COLO668 (cell line): ENCODE results near the gene ISM1.
A peak's percentile ranks its signal among the peaks of the same experiment; 100 is the strongest.

ENCODE experiments used
- DNase-seq: peaks from one replicate; lab custom pipeline; 2025; ENCODE audit not compliant: unreplicated experiment; lab: John Stamatoyannopoulos, UW

The ISM1 gene

GRCh38 chr20:13220904-13221297 lies at the start of gene ISM1:
Gene ISM1 (plus strand): TSS chr20:13221274. CDS start chr20:13221777, 503 bp downstream.
- DNase-seq, result peak; percentile 67

DNA sequence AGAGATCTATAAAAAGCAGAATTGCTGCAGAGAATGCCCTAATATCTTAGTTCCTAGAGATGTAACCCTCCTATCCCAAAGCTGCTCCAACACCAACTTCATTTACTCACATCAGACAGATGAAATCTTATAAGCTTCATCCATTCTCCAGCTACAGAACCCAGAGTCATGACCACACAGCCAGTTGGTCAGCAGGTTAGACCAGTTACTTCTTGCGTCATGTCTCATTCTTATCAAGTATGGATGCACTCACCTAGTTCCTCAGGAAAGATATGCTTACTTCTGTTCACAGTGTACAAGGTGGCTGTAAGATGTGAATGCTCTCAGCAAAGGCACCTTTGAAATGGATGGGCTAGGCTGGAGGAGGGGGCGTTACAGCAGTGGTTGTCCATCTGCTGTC lies 47.9 kb upstream of the ISM1 start:
- DNase-seq, result no peak

DNA sequence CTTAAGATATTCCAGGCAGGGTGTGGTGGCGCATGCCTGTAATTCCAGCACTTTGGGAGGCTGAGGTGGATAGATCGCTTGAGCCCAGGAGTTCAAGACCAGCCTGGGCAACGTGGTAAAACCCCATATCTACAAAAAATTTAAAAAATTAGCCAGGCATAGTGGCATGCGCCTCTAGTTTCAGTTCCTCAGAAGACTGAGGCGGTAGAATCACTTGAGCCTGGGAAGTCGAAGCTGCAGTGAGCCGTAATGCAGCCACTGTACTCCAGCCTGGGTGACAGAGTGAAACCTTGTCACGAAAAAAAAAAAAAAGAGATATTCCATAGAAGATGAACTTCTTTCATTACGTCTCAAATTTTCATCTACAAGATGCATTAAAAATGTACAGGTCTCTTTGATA lies 46.7 kb upstream of the ISM1 start:
- no peak for DNase-seq

- no peak for DNase-seq
Observed at GRCh38 chr20:13180986-13181889, 39.8 kb upstream of the ISM1 start.

GRCh38 chr20:13183005-13183404 lies 38.1 kb upstream of the ISM1 start:
- no peak for DNase-seq

GRCh38 chr20:13186043-13186774 lies 34.9 kb upstream of the ISM1 start:
- DNase-seq, result no peak

GRCh38 chr20:13187899-13188298 lies 33.2 kb upstream of the ISM1 start:
- no peak for DNase-seq

GRCh38 chr20:13199279-13199678 lies 21.8 kb upstream of the ISM1 start:
- no peak for DNase-seq

DNA sequence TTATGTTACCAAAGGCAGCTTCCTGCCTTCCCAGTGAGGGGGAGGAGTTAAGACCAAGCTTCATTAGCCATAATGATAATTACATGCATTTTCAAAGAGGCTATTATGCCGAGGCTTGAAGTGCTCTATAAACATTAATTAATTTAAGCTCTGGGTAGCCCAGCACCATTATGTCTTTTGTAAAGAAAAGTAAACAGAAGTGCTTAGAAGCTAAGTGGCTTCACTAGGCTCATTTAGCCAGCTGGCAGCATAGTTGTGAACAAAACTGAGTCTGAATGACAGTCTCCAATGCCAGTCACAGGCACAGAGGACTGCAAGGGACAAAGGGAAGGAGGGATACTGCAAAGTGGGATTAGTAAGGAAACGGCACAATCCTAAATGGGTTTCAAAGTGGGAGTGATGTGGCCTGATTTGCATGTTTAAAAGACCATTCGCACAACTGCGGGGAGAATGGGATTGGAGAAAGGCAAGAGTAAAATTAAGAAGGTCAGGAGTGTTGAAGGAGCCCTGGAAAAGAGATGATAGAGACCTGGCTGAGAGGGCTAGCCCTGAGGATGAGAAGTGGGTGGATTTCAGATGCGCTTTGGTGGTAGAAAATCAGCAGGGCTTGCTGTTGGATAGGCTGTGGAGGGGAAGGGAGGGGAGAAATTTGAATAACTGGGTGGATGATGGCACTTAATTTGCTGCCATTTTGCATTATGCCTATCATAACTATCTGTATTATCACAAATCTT lies 20.1 kb upstream of the ISM1 start:
- peak; percentile 56 for DNase-seq

DNA sequence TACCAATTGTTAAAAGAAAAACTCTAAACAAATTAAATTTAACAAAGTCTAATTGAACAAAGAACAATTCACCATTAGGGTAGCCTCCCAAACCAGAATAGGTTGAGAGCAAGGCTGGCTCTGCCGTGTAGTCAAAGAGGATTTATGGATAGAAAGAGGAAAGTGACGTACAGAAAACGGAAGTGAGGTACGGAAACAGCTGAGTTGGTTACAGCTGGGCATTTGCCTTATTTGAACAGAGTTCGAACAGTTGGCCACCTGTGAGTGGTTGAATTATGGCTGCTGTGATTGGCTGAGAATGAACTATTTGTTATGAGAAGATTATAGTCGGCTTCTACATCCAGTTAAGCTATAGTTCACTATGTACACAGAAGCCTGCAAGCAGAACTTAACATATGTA lies 18.5 kb upstream of the ISM1 start:
- DNase-seq, result no peak

GRCh38 chr20:13205425-13205824 lies 15.6 kb upstream of the ISM1 start:
- no peak for DNase-seq

DNA sequence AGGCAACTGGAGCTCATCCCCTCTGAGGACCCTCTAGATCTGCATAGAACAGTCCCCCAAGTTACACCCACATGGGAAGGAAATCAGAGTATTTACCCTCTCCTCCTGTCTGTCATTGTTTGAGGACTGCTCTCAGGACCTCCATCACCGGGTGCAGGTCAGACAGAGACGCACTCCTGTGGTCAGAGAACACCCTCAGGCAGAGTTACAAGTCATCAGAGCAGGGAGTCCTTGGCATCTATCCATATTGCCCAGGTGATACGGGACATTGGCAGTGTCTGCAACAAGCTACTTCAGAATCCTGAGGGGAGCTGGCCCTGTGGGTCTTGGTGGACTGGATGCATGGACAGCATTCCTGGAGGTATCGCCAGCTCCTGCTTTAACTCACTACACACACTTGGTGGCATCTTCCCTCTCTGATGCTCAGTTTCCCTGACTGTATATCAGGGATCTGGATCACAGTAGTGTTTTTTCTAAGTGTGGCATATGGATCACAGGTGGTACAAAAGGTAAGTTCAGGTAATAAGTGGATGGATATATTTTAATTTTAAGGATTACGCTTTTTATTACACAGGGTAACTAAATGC lies 15.1 kb upstream of the ISM1 start:
- peak; percentile 67 for DNase-seq

GRCh38 chr20:13207016-13207415 lies 14.1 kb upstream of the ISM1 start:
- DNase-seq, result no peak

DNA sequence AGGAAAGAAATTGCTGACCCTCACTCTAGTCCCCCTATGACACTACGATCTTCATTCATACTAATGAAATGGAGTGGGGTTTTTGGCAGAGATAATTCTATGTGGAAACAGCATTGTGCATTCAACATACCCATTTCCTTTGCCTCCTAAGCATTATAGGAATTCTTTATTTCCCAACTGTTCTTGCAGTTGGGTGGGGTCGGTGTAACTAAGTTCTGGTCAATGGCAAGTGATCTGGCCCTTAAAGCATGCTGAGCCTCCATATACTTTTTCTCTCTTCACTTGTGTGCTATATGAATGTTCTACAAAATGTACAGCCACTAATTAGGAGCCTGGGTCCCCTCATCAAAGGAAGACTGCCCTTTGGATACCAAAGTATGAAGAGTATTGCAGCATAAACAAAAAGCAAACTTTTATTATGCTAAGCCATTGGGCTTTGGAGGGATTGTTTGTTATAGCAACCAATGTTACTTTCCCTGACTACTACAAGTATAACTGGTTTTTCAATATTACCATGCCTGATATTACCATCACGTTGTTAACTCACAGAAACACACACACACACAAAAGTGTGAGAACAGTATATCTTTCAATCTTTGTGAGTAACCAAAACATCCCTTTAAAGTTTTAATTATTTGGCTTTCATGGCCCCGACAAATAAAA lies 9.0 kb upstream of the ISM1 start:
- DNase-seq, result no peak

- DNase-seq, result no peak
Observed at GRCh38 chr20:13212750-13213149, 8.3 kb upstream of the ISM1 start.

DNA sequence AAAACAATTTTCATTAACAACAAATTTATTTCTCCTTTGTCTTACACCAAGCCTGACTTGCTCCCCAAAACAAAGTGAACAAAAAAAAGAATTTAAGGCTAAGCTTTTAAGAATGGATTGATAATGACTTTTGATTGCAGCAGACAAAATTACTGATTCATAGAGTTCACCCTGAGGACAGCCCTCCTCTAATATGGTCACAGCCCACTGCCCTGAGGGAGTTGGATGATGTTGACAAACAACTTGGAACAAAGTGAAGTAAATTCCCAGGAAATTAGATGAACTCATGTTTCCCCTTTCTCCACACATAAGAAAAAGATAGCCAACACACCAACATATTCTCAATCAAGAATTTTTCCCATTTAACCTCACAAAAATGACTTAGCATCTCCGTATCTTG lies 7.7 kb upstream of the ISM1 start:
- no peak for DNase-seq

GRCh38 chr20:13216533-13216932 lies 4.5 kb upstream of the ISM1 start:
- no peak for DNase-seq

GRCh38 chr20:13219327-13220193 lies 1.5 kb upstream of the ISM1 start:
- no peak for DNase-seq

GRCh38 chr20:13220194-13220903 lies 725 bp upstream of the ISM1 start:
- peak; percentile 79 for DNase-seq
